K562 (cell line): ENCODE results near the gene BHLHE40. TPM values are rescaled to one million over a fixed set of nuclear protein-coding genes. Genes with fewer than 3 reads are reported as not detected.

ENCODE experiments used
- CREB3L1 ChIP-seq: fragments of 450-650 bp; IDR thresholded peaks from 2 replicates; pipeline ENCODE4 v1.6.1; 2014; ENCODE audit warnings: low read depth, mild to moderate bottlenecking, moderate library complexity, borderline replicate concordance
- GABPB1 ChIP-seq: sonication (generic); formaldehyde crosslinking; IDR thresholded peaks from 2 replicates; pipeline ENCODE4 v1.8.0; 2022; ENCODE audit warnings: mild to moderate bottlenecking, missing genetic modification reagents
- GTF2E2 ChIP-seq: fragments of 200-800 bp; sonication (Bioruptor generic); IDR thresholded peaks from 2 replicates; pipeline ENCODE4 v1.6.1; 2016; ENCODE audit warnings: missing genetic modification characterization, missing compliant biosample characterization
- JUN ChIP-seq, 2 experiments: sonication (generic) in 1 of 2; formaldehyde crosslinking in 1 of 2; IDR thresholded peaks; 2 replicates each; pipeline versions ENCODE4 v1.6.1 to v1.8.0; 2012 to 2022; ENCODE audit warnings: borderline replicate concordance in 2 of 2, mild to moderate bottlenecking in 2 of 2, improper control_type of control experiment in 1 of 2, low read depth in 1 of 2, low read length in 1 of 2, missing genetic modification reagents in 1 of 2
- KAT2B ChIP-seq: IDR thresholded peaks from one replicate; pipeline ENCODE4 v1.6.1; 2012; ENCODE audit warnings: low read depth, mild to moderate bottlenecking, control low read depth, inconsistent platforms, low read length, moderate library complexity
- KDM1A ChIP-seq, 2 experiments: fragments of 450-650 bp; IDR thresholded peaks; 2 replicates each; pipeline ENCODE4 v1.6.1; 2016; ENCODE audit warnings: mild to moderate bottlenecking in 2 of 2
- NEUROD1 ChIP-seq: fragments of 150-350 bp; IDR thresholded peaks from 2 replicates; pipeline ENCODE4 v1.6.1; 2014; ENCODE audit warnings: borderline replicate concordance, low read length, low read depth; ENCODE audit not compliant: partially characterized antibody
- RBBP5 ChIP-seq: fragments of 200-600 bp; sonication (generic); IDR thresholded peaks from 2 replicates; pipeline ENCODE4 v1.6.1; 2012; ENCODE audit warnings: borderline replicate concordance, mild to moderate bottlenecking, low read length, control low read depth, inconsistent platforms; ENCODE audit not compliant: insufficient read depth, poor library complexity, severe bottlenecking
- STAG1 ChIP-seq: sonication (generic); formaldehyde crosslinking; IDR thresholded peaks from 2 replicates; pipeline ENCODE4 v1.5.0; 2020; ENCODE audit warnings: missing genetic modification reagents, borderline replicate concordance
- ZBTB11 ChIP-seq, 3 experiments: fragments of 200-800 bp in 1 of 3; fragments of 250-450 bp in 1 of 3; fragments of 450-650 bp in 1 of 3; sonication (Bioruptor Pico) in 1 of 3; sonication (Bioruptor generic) in 1 of 3; formaldehyde crosslinking in 1 of 3; IDR thresholded peaks; 2 replicates each; pipeline versions ENCODE4 v1.6.1 to v1.8.0; 2016 to 2022; ENCODE audit warnings: mild to moderate bottlenecking in 2 of 3, missing genetic modification characterization in 2 of 3, missing compliant biosample characterization in 1 of 3, moderate library complexity in 1 of 3
- ZNF449 ChIP-seq: fragments of 250-450 bp; sonication (Bioruptor Pico); IDR thresholded peaks from 2 replicates; pipeline ENCODE4 v1.8.0; 2022; ENCODE audit warnings: moderate library complexity, mild to moderate bottlenecking, inconsistent platforms
- ZNF551 ChIP-seq: fragments of 250-450 bp; sonication (Bioruptor Pico); IDR thresholded peaks from 2 replicates; pipeline ENCODE4 v1.5.0; 2021; ENCODE audit warnings: mild to moderate bottlenecking, moderate library complexity
- ZNF592 ChIP-seq: fragments of 450-650 bp; IDR thresholded peaks from 2 replicates; pipeline ENCODE4 v1.6.1; 2017; ENCODE audit warnings: antibody characterized with exemption, mild to moderate bottlenecking
- ZNF75A ChIP-seq: fragments of 450-650 bp; formaldehyde crosslinking; IDR thresholded peaks from 2 replicates; pipeline ENCODE4 v1.4.0; 2020; ENCODE audit warnings: mild to moderate bottlenecking
- polyA plus RNA-seq, 8 experiments: library from polyadenylated mRNA; depleted of rRNA in 4 of 8; stranded (reverse) in 5 of 8; unstranded in 3 of 8; fragments of >200 nt; fragmentation: Nextera tagmentation in 2 of 8; fragmentation: Illumina TruSeq in 1 of 8; extraction: Ambion mirVana in 2 of 8; extraction: Trizol in 1 of 8; gene quantifications; 2 replicates each; pipeline versions ENCODE4 v1.2.1 to v1.2.3, GENCODE V29; 2011 to 2014; ENCODE audit warnings: inconsistent platforms in 1 of 8, missing spikeins in 1 of 8
- total RNA-seq, 7 experiments: library from RNA; depleted of rRNA in 6 of 7; stranded (reverse); fragments of >200 nt in 6 of 7; fragmentation: Illumina TruSeq in 2 of 7; extraction: Trizol in 2 of 7; gene quantifications; 2 replicates each; pipeline versions ENCODE4 v1.2.1 to v1.2.3, GENCODE V29; 2011 to 2021; ENCODE audit warnings: low replicate concordance in 1 of 7

The BHLHE40 gene
- total and polyA plus RNA-seq, 9 of the 15 experiments (the other 6 are each of a cell fraction or from before 2014, with no cell fraction given), result 12.0 to 83.9 (median 31.4) TPM

GRCh38 chr3:5010706-5011554 is 31.7 kb downstream of the BHLHE40 start (continued):
- no peak for TF ChIP-seq ZNF449 (CRISPR knock-in tag)
- 0 out of 2 replicates have a peak, but pooled peaks have one; percentile 21 for TF ChIP-seq CREB3L1
- no peak for TF ChIP-seq ZNF75A (CRISPR knock-in tag)
- no peak for TF ChIP-seq NEUROD1
- TF ChIP-seq STAG1 (CRISPR knock-in tag), result no peak
- TF ChIP-seq ZNF551 (CRISPR knock-in tag), result no peak
- TF ChIP-seq GTF2E2 (tag), result no peak
- no peak for TF ChIP-seq KAT2B
- TF ChIP-seq ZBTB11 (CRISPR knock-in tag; IDR thresholded peaks at IDR 0.05), result no peak
- no peak for TF ChIP-seq ZNF592
- TF ChIP-seq JUN (IDR thresholded peaks at IDR 0.05; ENCODE audit: borderline replicate concordance, low read depth, low read length), result no peak
- TF ChIP-seq JUN (CRISPR knock-in tag; IDR thresholded peaks at IDR 0.05; ENCODE audit: borderline replicate concordance), result no peak
- no peak for TF ChIP-seq KDM1A (IDR thresholded peaks at IDR 0.05)
- peak; percentile 11 for TF ChIP-seq RBBP5
- no peak for TF ChIP-seq GABPB1 (CRISPR knock-in tag)
